ENCODE data around the gene CD300LF.

GRCh38 chr17:74728702-74729075, 16.0 kb upstream of the CD300LF start:
- no peak for TF ChIP-seq CTCF (IDR thresholded peaks at IDR 0.05)
- TF ChIP-seq POLR2A (IDR thresholded peaks at IDR 0.05): no peak

Data from uterus (tissue), 2 donors.